ENCODE results near the gene TOM1L2. TPM values are rescaled to one million over a fixed set of nuclear protein-coding genes. Genes with fewer than 3 reads are reported as not detected.

TOM1L2 gene
- total RNA-seq, 1 donor from 2014 or later = 13.4 TPM

- H3K9me3 Mint-ChIP-seq = no peaks in the 10 kb centered on the region
- H3K4me3 Mint-ChIP-seq (ENCODE audit: low read depth) = no peak overlapping the region
- H3K27me3 Mint-ChIP-seq (ENCODE audit: low read depth) = no peaks in the 10 kb centered on the region
- peaks cover 3% of the 10 kb centered on the region for H3K4me1 Mint-ChIP-seq (ENCODE audit: low read depth)
- no peak overlapping the region for H3K27ac Mint-ChIP-seq
- intact Hi-C loops (cut with micrococcal nuclease) = no loop called here
- DNase-seq (ENCODE audit: low spot score) = no peak
- peaks cover 8% of the 10 kb centered on the region for H3K36me3 Mint-ChIP-seq (ENCODE audit: low read depth)
Observed at GRCh38 chr17:17804007-17804406, 168.2 kb downstream of the TOM1L2 start.

- no peaks in the 10 kb centered on the region for H3K4me1 Mint-ChIP-seq (ENCODE audit: low read depth)
- no peaks in the 10 kb centered on the region for H3K9me3 Mint-ChIP-seq
- no peak overlapping the region for H3K4me3 Mint-ChIP-seq (ENCODE audit: low read depth)
- H3K27me3 Mint-ChIP-seq (ENCODE audit: low read depth) = no peaks in the 10 kb centered on the region
- intact Hi-C loops (cut with micrococcal nuclease) = no loop called here
- no peak for DNase-seq (ENCODE audit: low spot score)
- peaks cover 5% of the 10 kb centered on the region for H3K36me3 Mint-ChIP-seq (ENCODE audit: low read depth)
- H3K27ac Mint-ChIP-seq = no peak overlapping the region
Observed at GRCh38 chr17:17801800-17802481, 170.3 kb downstream of the TOM1L2 start.

DNA sequence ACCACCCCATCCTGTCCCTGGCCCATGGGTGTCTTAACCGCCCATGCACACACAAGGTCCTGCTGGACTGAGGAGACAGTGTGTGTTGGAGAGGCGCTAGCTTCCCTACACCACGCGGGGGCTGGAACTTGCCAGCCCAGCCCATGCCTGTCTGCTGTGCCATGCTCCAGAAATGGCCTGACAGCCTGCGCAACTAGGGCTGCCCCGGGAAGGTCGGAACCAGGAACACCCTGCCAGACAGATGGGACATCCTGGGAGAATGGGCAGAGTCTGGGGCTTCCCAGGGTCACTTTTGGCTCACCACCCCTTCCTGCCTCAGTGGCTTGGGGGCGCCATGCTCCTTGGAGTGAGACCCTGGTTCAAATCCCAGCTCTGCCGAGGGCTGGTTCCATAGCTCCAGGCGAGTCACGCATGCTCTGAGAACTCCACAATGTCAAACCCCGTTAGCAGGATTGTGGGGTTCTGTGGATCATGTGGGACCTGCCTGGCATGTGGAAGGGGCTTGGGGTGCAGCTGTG is 171.6 kb downstream of the TOM1L2 start:
- no peaks in the 10 kb centered on the region for H3K4me1 Mint-ChIP-seq (ENCODE audit: low read depth)
- no peaks in the 10 kb centered on the region for H3K9me3 Mint-ChIP-seq
- peaks cover 5% of the 10 kb centered on the region for H3K36me3 Mint-ChIP-seq (ENCODE audit: low read depth)
- no peak overlapping the region for H3K4me3 Mint-ChIP-seq (ENCODE audit: low read depth)
- H3K27ac Mint-ChIP-seq = no peak overlapping the region
- H3K27me3 Mint-ChIP-seq (ENCODE audit: low read depth) = no peaks in the 10 kb centered on the region
- intact Hi-C loops (cut with micrococcal nuclease) = no loop called here
- DNase-seq (ENCODE audit: low spot score) = no peak

DNA sequence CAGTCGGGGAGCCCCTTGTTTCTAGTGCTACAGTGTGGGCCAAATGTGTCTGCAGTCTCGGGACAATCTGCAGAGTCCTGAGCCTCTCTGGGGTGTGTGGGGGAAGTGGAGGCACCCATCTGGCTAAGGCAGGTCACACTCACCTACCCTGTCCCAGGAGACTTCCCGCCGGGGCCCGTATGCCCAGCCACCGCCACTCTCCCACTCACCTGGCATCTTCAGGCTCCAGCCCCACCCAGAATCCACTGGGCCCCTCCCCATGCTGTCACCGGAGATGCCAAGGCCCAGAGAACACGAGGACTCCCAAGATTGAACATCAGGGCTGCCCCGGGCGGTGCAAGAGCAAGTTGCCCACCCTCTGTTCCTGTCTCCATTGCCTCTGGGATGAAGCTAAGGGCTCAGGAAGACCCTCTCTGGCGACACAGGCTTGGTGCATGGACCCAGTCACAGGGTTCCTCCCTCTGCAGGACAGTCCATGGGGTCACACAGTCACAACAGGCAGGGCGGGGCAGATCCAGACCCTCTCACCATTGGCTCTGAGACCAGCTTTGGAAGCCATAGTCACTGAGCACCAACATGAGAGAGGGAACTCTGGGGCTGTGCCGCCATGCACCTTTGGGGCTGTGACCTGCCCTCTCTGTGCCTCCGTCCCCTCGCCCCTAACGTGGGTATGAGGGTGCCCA is 173.5 kb downstream of the TOM1L2 start:
- DNase-seq (ENCODE audit: low spot score) = no peak
- no peaks in the 10 kb centered on the region for H3K9me3 Mint-ChIP-seq
- no peak overlapping the region for H3K4me3 Mint-ChIP-seq (ENCODE audit: low read depth)
- no peaks in the 10 kb centered on the region for H3K27me3 Mint-ChIP-seq (ENCODE audit: low read depth)
- H3K36me3 Mint-ChIP-seq (ENCODE audit: low read depth) = peaks cover 6% of the 10 kb centered on the region
- peaks cover 4% of the 10 kb centered on the region for H3K4me1 Mint-ChIP-seq (ENCODE audit: low read depth)
- intact Hi-C loops (cut with micrococcal nuclease) = no loop called here
- no peak overlapping the region for H3K27ac Mint-ChIP-seq

DNA sequence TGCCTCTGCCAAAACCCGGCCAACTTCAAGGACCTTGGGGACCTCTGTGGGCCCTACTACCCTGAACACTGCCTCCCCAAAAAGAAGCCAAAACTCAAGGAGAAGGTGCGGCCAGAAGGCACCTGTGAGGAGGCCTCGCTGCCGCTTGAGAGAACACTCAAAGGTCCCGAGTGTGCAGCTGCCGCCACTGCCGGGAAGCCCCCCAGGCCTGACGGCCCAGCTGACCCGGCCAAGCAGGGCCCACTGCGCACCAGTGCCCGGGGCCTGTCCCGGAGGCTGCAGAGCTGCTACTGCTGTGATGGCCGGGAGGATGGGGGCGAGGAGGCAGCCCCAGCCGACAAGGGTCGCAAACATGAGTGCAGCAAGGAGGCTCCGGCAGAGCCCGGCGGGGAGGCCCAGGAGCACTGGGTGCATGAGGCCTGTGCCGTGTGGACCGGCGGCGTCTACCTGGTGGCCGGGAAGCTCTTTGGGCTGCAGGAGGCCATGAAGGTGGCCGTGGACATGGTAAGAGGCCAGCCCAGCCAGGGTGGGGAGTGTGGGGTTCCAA is 174.1 kb downstream of the TOM1L2 start:
- H3K9me3 Mint-ChIP-seq = no peaks in the 10 kb centered on the region
- H3K36me3 Mint-ChIP-seq (ENCODE audit: low read depth) = peaks cover 7% of the 10 kb centered on the region
- no peak for DNase-seq (ENCODE audit: low spot score)
- H3K27me3 Mint-ChIP-seq (ENCODE audit: low read depth) = no peaks in the 10 kb centered on the region
- no peak overlapping the region for H3K4me3 Mint-ChIP-seq (ENCODE audit: low read depth)
- H3K4me1 Mint-ChIP-seq (ENCODE audit: low read depth) = peaks cover 9% of the 10 kb centered on the region
- intact Hi-C loops (cut with micrococcal nuclease) = no loop called here
- H3K27ac Mint-ChIP-seq = no peak overlapping the region

DNA sequence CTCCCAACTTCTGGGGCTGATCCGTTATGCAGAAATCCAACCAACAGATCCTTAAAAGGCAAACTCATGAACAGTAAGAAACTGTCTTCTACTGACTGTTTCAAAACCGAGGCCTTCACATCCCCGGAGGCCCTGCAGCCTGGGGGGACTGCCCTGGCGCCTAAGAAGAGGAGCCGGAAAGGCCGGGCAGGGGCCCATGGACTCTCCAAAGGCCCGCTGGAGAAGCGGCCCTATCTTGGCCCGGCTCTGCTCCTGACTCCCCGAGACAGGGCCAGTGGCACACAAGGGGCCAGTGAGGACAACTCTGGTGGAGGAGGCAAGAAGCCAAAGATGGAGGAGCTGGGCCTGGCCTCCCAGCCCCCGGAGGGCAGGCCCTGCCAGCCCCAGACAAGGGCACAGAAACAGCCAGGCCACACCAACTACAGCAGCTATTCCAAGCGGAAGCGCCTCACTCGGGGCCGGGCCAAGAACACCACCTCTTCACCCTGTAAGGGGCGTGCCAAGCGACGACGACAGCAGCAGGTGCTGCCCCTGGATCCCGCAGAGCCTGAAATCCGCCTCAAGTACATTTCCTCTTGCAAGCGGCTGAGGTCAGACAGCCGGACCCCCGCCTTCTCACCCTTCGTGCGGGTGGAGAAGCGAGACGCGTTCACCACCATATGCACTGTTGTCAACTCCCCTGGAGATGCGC is 174.9 kb downstream of the TOM1L2 start:
- H3K27ac Mint-ChIP-seq = no peak overlapping the region
- no peak overlapping the region for H3K4me3 Mint-ChIP-seq (ENCODE audit: low read depth)
- intact Hi-C loops (cut with micrococcal nuclease) = no loop called here
- no peak for DNase-seq (ENCODE audit: low spot score)
- H3K36me3 Mint-ChIP-seq (ENCODE audit: low read depth) = peaks cover 7% of the 10 kb centered on the region
- no peaks in the 10 kb centered on the region for H3K9me3 Mint-ChIP-seq
- no peaks in the 10 kb centered on the region for H3K27me3 Mint-ChIP-seq (ENCODE audit: low read depth)
- peaks cover 11% of the 10 kb centered on the region for H3K4me1 Mint-ChIP-seq (ENCODE audit: low read depth)

DNA sequence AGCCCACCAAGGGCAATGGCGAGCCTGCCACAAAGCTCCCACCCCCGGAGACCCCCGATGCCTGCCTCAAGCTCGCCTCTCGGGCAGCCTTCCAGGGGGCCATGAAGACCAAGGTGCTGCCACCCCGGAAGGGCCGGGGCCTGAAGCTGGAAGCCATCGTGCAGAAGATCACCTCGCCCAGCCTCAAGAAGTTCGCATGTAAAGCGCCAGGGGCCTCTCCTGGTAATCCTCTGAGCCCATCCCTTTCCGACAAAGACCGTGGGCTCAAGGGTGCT is 175.5 kb downstream of the TOM1L2 start:
- no peak overlapping the region for H3K4me3 Mint-ChIP-seq (ENCODE audit: low read depth)
- DNase-seq (ENCODE audit: low spot score) = no peak
- H3K9me3 Mint-ChIP-seq = no peaks in the 10 kb centered on the region
- no peak overlapping the region for H3K27ac Mint-ChIP-seq
- H3K36me3 Mint-ChIP-seq (ENCODE audit: low read depth) = peaks cover 7% of the 10 kb centered on the region
- no peaks in the 10 kb centered on the region for H3K27me3 Mint-ChIP-seq (ENCODE audit: low read depth)
- H3K4me1 Mint-ChIP-seq (ENCODE audit: low read depth) = peaks cover 15% of the 10 kb centered on the region
- intact Hi-C loops (cut with micrococcal nuclease) = no loop called here

DNA sequence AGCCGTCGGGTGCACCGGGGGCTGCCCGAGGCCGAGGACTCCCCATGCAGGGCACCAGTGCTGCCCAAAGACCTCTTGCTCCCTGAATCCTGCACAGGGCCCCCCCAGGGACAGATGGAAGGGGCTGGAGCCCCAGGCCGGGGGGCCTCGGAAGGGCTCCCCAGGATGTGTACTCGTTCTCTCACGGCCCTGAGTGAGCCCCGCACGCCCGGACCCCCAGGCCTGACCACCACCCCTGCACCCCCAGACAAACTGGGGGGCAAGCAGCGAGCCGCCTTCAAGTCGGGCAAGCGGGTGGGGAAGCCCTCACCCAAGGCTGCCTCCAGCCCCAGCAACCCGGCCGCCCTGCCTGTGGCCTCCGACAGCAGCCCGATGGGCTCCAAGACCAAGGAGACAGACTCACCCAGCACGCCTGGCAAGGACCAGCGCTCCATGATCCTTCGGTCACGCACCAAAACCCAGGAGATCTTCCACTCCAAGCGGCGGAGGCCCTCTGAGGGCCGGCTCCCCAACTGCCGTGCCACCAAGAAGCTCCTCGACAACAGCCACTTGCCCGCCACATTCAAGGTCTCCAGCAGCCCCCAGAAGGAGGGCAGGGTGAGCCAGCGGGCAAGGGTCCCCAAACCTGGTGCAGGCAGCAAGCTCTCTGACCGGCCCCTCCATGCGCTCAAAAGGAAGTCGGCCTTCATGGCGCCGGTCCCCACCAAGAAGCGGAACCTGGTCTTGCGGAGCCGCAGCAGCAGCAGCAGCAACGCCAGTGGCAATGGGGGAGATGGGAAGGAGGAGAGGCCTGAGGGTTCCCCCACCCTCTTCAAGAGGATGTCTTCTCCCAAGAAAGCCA is 176.0 kb downstream of the TOM1L2 start:
- intact Hi-C loops (cut with micrococcal nuclease) = no loop called here
- no peak overlapping the region for H3K27ac Mint-ChIP-seq
- no peak for DNase-seq (ENCODE audit: low spot score)
- H3K4me3 Mint-ChIP-seq (ENCODE audit: low read depth) = no peak overlapping the region
- peaks cover 15% of the 10 kb centered on the region for H3K4me1 Mint-ChIP-seq (ENCODE audit: low read depth)
- H3K27me3 Mint-ChIP-seq (ENCODE audit: low read depth) = no peaks in the 10 kb centered on the region
- peaks cover 7% of the 10 kb centered on the region for H3K36me3 Mint-ChIP-seq (ENCODE audit: low read depth)
- H3K9me3 Mint-ChIP-seq = no peaks in the 10 kb centered on the region

- Mint-ChIP-seq H3K27me3 (ENCODE audit: low read depth) (no peaks in the 10 kb centered on the region), H3K27ac (no peak overlapping the region), H3K36me3 (ENCODE audit: low read depth) (peaks cover 7% of the 10 kb centered on the region), H3K9me3 (no peaks in the 10 kb centered on the region), H3K4me3 (ENCODE audit: low read depth) (no peak overlapping the region), H3K4me1 (ENCODE audit: low read depth) (peaks cover 15% of the 10 kb centered on the region)
- intact Hi-C loops (cut with micrococcal nuclease) = no loop called here
- no peak for DNase-seq (ENCODE audit: low spot score)
Observed at GRCh38 chr17:17795296-17795695, 176.9 kb downstream of the TOM1L2 start.

GRCh38 chr17:17794382-17794781 is 177.8 kb downstream of the TOM1L2 start:
- H3K4me1 Mint-ChIP-seq (ENCODE audit: low read depth) = peaks cover 15% of the 10 kb centered on the region
- peaks cover 7% of the 10 kb centered on the region for H3K36me3 Mint-ChIP-seq (ENCODE audit: low read depth)
- intact Hi-C loops (cut with micrococcal nuclease) = no loop called here
- H3K9me3 Mint-ChIP-seq = no peaks in the 10 kb centered on the region
- H3K4me3 Mint-ChIP-seq (ENCODE audit: low read depth) = no peak overlapping the region
- no peak for DNase-seq (ENCODE audit: low spot score)
- no peak overlapping the region for H3K27ac Mint-ChIP-seq
- no peaks in the 10 kb centered on the region for H3K27me3 Mint-ChIP-seq (ENCODE audit: low read depth)
